Neutrophil (primary cell): Measurements from ENCODE around the gene JHY.

ENCODE experiments used
- H3K27ac ChIP-seq: fragments of 200-600 bp; sonication (generic); 2 replicates; pipeline ENCODE4 v1.5.1; 2016; ENCODE audit warnings: mild to moderate bottlenecking, moderate library complexity
- H3K27me3 ChIP-seq: fragments of 200-600 bp; sonication (generic); 2 replicates; pipeline ENCODE4 v1.6.0; 2016; ENCODE audit warnings: mild to moderate bottlenecking
- H3K36me3 ChIP-seq: fragments of 200-600 bp; sonication (generic); 2 replicates; pipeline ENCODE4 v1.5.1; 2017
- H3K4me1 ChIP-seq, 2 experiments: fragments of 200-600 bp in 1 of 2; sonication (generic) in 1 of 2; 1 replicate in 1 of 2; 2 replicates in 1 of 2; pipeline versions ENCODE4 v1.5.1 to v1.6.1; 2013 to 2016; ENCODE audit warnings: low read depth in 1 of 2, low read length in 1 of 2, mild to moderate bottlenecking in 1 of 2, moderate library complexity in 1 of 2; ENCODE audit not compliant: control insufficient read depth in 1 of 2, insufficient read depth in 1 of 2
- H3K4me3 ChIP-seq, 2 experiments: fragments of 200-600 bp in 1 of 2; sonication (generic) in 1 of 2; 1 replicate in 1 of 2; 2 replicates in 1 of 2; pipeline ENCODE4 v1.5.1; 2013 to 2016; ENCODE audit warnings: low read depth in 1 of 2, low read length in 1 of 2, mild to moderate bottlenecking in 1 of 2, moderate library complexity in 1 of 2
- H3K9me3 ChIP-seq: fragments of 200-600 bp; sonication (generic); 2 replicates; pipeline ENCODE4 v1.5.1; 2016
- CTCF ChIP-seq: fragments of 200-600 bp; sonication (generic); IDR thresholded peaks from 2 replicates; pipeline ENCODE4 v1.5.1; 2016; ENCODE audit warnings: antibody characterized with exemption

The JHY gene

DNA sequence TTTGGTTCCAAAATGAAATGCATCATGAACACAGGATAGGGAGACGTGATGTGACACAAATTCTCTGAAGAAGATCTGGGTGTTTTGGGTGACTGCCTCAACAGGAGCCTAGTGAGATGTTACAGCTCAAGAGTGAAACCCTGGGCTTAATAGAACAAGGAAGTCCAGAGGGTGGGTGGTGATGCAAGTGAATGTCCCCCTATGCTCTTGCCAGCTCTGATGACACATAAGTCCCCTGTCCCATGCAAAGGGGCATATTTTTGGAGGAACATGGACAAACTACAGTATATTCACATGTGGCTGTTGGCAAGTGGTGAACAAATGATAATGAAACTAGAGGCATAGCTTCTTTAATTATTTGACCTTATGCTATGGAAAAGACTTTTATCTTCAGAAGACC, 35.1 kb upstream of the JHY start:
- H3K4me1 ChIP-seq: no peaks in the 10 kb centered on the region
- H3K4me3 ChIP-seq: no peak overlapping the region
- no peak for TF ChIP-seq CTCF
- no peaks in the 10 kb centered on the region for H3K36me3 ChIP-seq
- no peaks in the 10 kb centered on the region for H3K9me3 ChIP-seq
- H3K27ac ChIP-seq: no peak overlapping the region
- H3K27me3 ChIP-seq: peaks cover 18% of the 10 kb centered on the region

DNA sequence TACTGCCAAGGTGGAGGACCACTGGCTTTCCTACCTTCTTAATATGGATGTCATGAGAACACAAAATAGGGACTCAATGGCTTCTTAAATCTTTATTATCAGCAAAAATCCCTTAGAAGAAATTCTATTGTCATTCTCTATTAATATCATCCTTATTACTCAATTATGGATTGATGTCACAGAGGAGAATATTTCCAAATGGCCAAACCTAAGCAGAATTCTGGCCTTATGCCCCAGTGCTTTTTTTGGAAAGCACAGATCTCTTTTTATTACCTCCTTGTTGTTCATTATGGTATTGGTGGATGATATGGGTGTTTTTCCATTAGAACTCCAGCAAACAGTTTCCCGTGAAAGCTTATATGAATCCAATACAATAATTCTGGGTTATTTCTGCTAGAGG, 34.4 kb upstream of the JHY start:
- Histone ChIP-seq H3K9me3 (no peaks in the 10 kb centered on the region), H3K27me3 (peaks cover 12% of the 10 kb centered on the region), H3K4me1 (no peaks in the 10 kb centered on the region), H3K27ac (no peak overlapping the region), H3K36me3 (no peaks in the 10 kb centered on the region), H3K4me3 (no peak overlapping the region)
- TF ChIP-seq CTCF: no peak

- Histone ChIP-seq H3K36me3 (no peaks in the 10 kb centered on the region), H3K27me3 (no peaks in the 10 kb centered on the region), H3K4me3 (no peak overlapping the region), H3K9me3 (no peaks in the 10 kb centered on the region), H3K27ac (no peak overlapping the region), H3K4me1 (no peaks in the 10 kb centered on the region)
- no peak for TF ChIP-seq CTCF
Observed at GRCh38 chr11:122850076-122850631, 32.4 kb upstream of the JHY start.

- no peaks in the 10 kb centered on the region for H3K27me3 ChIP-seq
- no peak for TF ChIP-seq CTCF
- H3K9me3 ChIP-seq: no peaks in the 10 kb centered on the region
- no peaks in the 10 kb centered on the region for H3K4me1 ChIP-seq
- no peaks in the 10 kb centered on the region for H3K36me3 ChIP-seq
- H3K27ac ChIP-seq: no peak overlapping the region
- no peak overlapping the region for H3K4me3 ChIP-seq
Observed at GRCh38 chr11:122851366-122851966, 31.1 kb upstream of the JHY start.

DNA sequence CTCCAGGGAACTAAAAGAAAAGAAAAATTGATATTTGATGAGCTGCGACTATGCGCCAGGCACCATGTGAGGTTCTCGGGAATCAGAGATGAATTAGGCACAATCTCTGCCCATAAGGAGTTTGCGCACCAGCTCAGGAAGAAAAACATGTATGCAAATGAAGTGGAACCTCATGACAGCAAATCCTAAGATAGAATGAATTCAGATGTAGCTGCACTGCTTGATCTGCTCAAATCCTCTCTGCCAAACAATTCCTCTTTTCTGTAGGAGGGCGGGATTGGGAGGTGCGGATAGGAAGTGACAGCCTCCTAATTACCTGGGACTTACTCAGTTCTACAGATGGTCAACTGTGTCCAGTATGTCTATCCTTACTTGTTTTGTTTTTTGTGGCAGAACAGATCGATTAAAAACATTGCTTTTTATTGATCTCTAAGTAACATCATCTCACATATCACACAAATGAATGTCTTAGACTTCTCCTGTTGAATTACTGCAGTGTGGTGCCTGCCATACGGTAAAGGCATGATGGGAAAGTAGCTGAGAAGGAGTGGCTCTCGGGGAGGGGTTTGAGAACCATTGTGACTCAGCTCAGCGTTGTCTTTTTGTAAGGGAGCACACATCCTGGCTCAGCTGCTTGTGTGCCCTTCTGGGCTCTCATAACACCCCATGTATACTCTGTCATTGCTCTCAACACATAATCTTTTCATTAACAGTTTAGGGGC, 30.3 kb upstream of the JHY start:
- no peaks in the 10 kb centered on the region for H3K4me1 ChIP-seq
- H3K4me3 ChIP-seq: no peak overlapping the region
- H3K27ac ChIP-seq: no peak overlapping the region
- H3K27me3 ChIP-seq: no peaks in the 10 kb centered on the region
- H3K36me3 ChIP-seq: no peaks in the 10 kb centered on the region
- no peaks in the 10 kb centered on the region for H3K9me3 ChIP-seq
- TF ChIP-seq CTCF: no peak
